ENCODE results near the gene EPB41L5. TPM values are rescaled to one million over a fixed set of nuclear protein-coding genes. Genes with fewer than 3 reads are reported as not detected.
"Not testable (repeated sequence)": the region's sequence is repeated elsewhere in the genome, so short reads cannot be mapped to it uniquely, and the experiment has no call there.

EPB41L5 gene
- total RNA-seq, 1 donor from 2014 or later: 14.9 TPM

DNA sequence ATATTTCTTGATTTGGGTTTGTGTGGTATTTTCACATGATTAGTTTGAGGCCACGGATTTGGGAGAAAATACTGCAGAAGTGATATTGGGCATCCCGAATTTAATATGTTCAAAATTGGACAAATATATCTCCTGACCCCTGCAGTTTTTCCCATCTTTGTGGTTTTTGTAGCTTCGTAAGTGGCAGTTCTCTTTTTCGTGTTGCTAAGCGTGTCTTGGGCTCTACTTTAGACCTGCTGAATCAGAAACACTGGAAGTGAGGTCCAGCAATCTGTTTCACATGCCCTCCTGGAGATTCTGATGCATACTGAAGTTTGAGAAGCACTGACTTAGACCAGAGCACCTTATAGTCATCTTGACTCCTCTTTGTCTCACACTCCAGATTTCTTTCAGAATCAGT lies 98.3 kb downstream of the EPB41L5 start:
- H3K4me3 Mint-ChIP-seq (ENCODE audit: unreplicated experiment): no peak overlapping the region

DNA sequence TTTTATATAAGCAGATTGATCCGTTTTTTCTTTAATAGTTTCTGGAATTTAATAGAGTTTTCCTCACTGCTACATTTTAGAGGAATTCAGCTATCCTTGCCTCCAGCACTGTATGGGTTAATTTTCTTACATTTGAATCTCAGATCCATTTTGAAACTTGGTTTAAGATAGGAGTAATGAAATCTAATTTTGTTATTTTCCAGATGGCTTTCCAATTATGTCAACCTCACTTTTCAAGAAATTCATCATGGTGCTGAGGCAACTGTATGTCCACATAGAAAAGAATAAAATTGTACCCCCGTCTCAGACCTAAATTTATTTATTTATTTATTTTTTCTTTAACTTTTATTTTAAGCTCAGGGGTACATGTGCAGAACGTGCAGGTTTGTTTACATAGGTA lies 105.1 kb downstream of the EPB41L5 start:
- Mint-ChIP-seq H3K4me3 (ENCODE audit: unreplicated experiment) (no peak overlapping the region), H3K4me1 (ENCODE audit: unreplicated experiment) (no peaks in the 10 kb centered on the region), H3K36me3 (ENCODE audit: unreplicated experiment) (peaks cover 11% of the 10 kb centered on the region), H3K27ac (ENCODE audit: unreplicated experiment) (no peak overlapping the region), H3K9me3 (ENCODE audit: unreplicated experiment) (peaks cover 12% of the 10 kb centered on the region), H3K27me3 (ENCODE audit: unreplicated experiment) (no peaks in the 10 kb centered on the region)
- TF ChIP-seq CTCF (IDR thresholded peaks at IDR 0.05): no peak
- DNase-seq (ENCODE audit: extremely low spot score, unreplicated experiment): no peak

More for the DNA sequence above, 98.3 kb downstream of the EPB41L5 start:
- TF ChIP-seq CTCF (IDR thresholded peaks at IDR 0.05): no peak
- H3K27me3 Mint-ChIP-seq (ENCODE audit: unreplicated experiment): no peaks in the 10 kb centered on the region
- no peak overlapping the region for H3K27ac Mint-ChIP-seq (ENCODE audit: unreplicated experiment)
- H3K36me3 Mint-ChIP-seq (ENCODE audit: unreplicated experiment): no peaks in the 10 kb centered on the region
- DNase-seq (ENCODE audit: extremely low spot score, unreplicated experiment): no peak
- H3K4me1 Mint-ChIP-seq (ENCODE audit: unreplicated experiment): peaks cover 35% of the 10 kb centered on the region
- H3K9me3 Mint-ChIP-seq (ENCODE audit: unreplicated experiment): no peaks in the 10 kb centered on the region

DNA sequence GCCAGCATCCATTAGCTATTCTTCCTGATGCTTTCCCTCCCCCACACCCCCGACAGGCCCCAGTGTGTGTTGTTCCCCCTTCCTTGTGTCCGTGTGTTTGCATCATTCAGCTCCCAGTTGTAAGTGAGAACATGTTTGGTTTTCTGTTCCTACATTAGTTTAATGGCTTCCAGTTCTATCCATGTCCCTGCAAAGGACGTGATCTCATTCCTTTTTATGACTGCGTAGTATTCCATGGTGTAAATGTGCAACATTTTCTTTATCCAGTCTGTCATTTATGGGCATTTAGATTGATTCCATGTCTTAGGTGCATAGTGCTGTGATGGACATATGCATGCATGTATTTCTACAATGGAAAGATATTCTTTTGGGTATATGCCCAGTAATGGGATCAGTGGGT lies 105.6 kb downstream of the EPB41L5 start:
- H3K4me3 Mint-ChIP-seq (ENCODE audit: unreplicated experiment): no peak overlapping the region

DNA sequence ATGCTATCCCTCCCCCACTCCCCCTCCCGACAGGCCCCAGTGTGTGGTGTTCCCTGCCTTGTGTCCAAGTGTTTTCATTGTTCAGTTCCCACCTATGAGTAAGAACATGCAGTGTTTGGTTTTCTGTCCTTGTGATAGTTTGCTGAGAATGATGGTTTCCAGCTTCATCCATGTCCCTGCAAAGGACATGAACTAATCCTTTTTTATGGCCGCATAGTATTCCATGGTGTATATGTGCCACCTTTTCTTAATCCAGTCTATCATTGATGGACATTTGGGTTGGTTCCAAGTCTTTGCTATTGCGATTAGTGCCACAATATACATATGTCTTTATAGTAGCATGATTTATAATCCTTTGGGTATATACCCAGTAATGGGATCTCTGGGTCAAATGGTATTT lies 108.5 kb downstream of the EPB41L5 start:
- DNase-seq (ENCODE audit: extremely low spot score, unreplicated experiment); H3K27ac Mint-ChIP-seq (ENCODE audit: unreplicated experiment); H3K4me3 Mint-ChIP-seq (ENCODE audit: unreplicated experiment); H3K4me1 Mint-ChIP-seq (ENCODE audit: unreplicated experiment); H3K27me3 Mint-ChIP-seq (ENCODE audit: unreplicated experiment): not testable (repeated sequence)
- Mint-ChIP-seq H3K36me3 (ENCODE audit: unreplicated experiment) (peaks cover 15% of the 10 kb centered on the region), H3K9me3 (ENCODE audit: unreplicated experiment) (peaks cover 12% of the 10 kb centered on the region)

More for the DNA sequence above, 105.6 kb downstream of the EPB41L5 start:
- Mint-ChIP-seq H3K9me3 (ENCODE audit: unreplicated experiment) (peaks cover 12% of the 10 kb centered on the region), H3K27ac (ENCODE audit: unreplicated experiment) (no peak overlapping the region), H3K4me1 (ENCODE audit: unreplicated experiment) (no peaks in the 10 kb centered on the region), H3K27me3 (ENCODE audit: unreplicated experiment) (no peaks in the 10 kb centered on the region), H3K36me3 (ENCODE audit: unreplicated experiment) (peaks cover 11% of the 10 kb centered on the region)
- no peak for TF ChIP-seq CTCF (IDR thresholded peaks at IDR 0.05)
- DNase-seq (ENCODE audit: extremely low spot score, unreplicated experiment): no peak

- H3K9me3 Mint-ChIP-seq (ENCODE audit: unreplicated experiment): peaks cover 12% of the 10 kb centered on the region
- TF ChIP-seq CTCF (IDR thresholded peaks at IDR 0.05): no peak
- no peaks in the 10 kb centered on the region for H3K4me1 Mint-ChIP-seq (ENCODE audit: unreplicated experiment)
- DNase-seq (ENCODE audit: extremely low spot score, unreplicated experiment): no peak
- H3K27me3 Mint-ChIP-seq (ENCODE audit: unreplicated experiment): no peaks in the 10 kb centered on the region
- no peak overlapping the region for H3K4me3 Mint-ChIP-seq (ENCODE audit: unreplicated experiment)
- H3K36me3 Mint-ChIP-seq (ENCODE audit: unreplicated experiment): peaks cover 15% of the 10 kb centered on the region
- no peak overlapping the region for H3K27ac Mint-ChIP-seq (ENCODE audit: unreplicated experiment)
Observed at GRCh38 chr2:120123090-120123489, 110.2 kb downstream of the EPB41L5 start.

DNA sequence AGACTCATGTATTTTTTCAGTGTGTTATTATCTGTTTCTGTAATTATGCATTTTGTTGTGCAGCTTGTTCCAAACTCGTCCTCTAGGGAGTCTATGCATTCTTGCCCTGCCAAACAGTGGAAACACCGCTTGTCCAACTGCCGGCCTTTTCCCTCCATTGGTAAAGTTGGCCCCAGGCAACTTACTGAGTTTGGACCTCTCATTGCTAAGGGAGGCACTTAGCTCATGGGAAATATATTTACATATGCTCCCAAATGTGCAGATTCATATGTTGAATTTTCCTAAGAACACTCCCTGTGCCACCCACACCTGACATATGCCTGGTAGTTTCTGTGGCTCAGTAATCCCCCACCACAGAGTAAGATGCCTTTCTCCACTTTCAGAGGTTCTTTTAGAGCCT lies 112.3 kb downstream of the EPB41L5 start:
- H3K27me3 Mint-ChIP-seq (ENCODE audit: unreplicated experiment): no peaks in the 10 kb centered on the region
- H3K4me1 Mint-ChIP-seq (ENCODE audit: unreplicated experiment): no peaks in the 10 kb centered on the region
- no peak for TF ChIP-seq CTCF (IDR thresholded peaks at IDR 0.05)
- peaks cover 6% of the 10 kb centered on the region for H3K36me3 Mint-ChIP-seq (ENCODE audit: unreplicated experiment)
- no peak overlapping the region for H3K4me3 Mint-ChIP-seq (ENCODE audit: unreplicated experiment)
- H3K27ac Mint-ChIP-seq (ENCODE audit: unreplicated experiment): no peak overlapping the region
- no peaks in the 10 kb centered on the region for H3K9me3 Mint-ChIP-seq (ENCODE audit: unreplicated experiment)
- no peak for DNase-seq (ENCODE audit: extremely low spot score, unreplicated experiment)
